Inferior parietal cortex (tissue), 1 donor: ENCODE data around the gene AK5.

ENCODE experiments used
- DNase-seq: peaks from one replicate; pipeline ENCODE4 v3.0.0-alpha.2; 2016; ENCODE audit errors: extremely low spot score

The AK5 gene

GRCh38 chr1:77594366-77595112 lies 312.7 kb downstream of the AK5 start:
- no peak for DNase-seq

DNA sequence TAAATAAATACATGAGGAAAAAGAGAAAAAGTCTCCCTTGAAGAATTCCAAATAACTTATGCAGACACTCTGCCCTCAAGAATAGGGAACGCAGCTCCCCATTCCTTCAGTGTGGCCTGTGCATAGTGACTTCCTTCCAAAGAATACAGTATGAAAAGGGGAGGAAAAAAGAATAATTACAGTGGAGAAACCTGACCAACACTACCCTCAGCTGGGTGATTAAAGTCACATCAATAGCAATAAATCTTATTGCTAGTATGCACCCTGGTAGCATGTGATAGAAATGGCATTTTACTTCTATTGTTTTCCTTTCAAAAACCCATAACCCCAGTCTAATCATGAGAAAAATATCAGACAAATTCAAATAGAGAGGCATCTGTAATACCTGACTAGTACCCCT lies 315.5 kb downstream of the AK5 start:
- no peak for DNase-seq

- peak; percentile 48 for DNase-seq
Measured at GRCh38 chr1:77605246-77606026, 323.6 kb downstream of the AK5 start.

GRCh38 chr1:77608893-77609292 lies 327.1 kb downstream of the AK5 start:
- DNase-seq, result no peak
